HG03066 (cell line): Measurements from ENCODE around the gene MYO1E.
"Not testable (repeated sequence)": the region's sequence is repeated elsewhere in the genome, so short reads cannot be mapped to it uniquely, and the experiment has no call there.

Experiments used
- ATAC-seq: cut with Tn5 transposase; IDR thresholded peaks from one replicate; pipeline ENCODE4 v1.9.1; 2021; ENCODE audit warnings: low read depth; ENCODE audit not compliant: unreplicated experiment

The MYO1E gene

DNA sequence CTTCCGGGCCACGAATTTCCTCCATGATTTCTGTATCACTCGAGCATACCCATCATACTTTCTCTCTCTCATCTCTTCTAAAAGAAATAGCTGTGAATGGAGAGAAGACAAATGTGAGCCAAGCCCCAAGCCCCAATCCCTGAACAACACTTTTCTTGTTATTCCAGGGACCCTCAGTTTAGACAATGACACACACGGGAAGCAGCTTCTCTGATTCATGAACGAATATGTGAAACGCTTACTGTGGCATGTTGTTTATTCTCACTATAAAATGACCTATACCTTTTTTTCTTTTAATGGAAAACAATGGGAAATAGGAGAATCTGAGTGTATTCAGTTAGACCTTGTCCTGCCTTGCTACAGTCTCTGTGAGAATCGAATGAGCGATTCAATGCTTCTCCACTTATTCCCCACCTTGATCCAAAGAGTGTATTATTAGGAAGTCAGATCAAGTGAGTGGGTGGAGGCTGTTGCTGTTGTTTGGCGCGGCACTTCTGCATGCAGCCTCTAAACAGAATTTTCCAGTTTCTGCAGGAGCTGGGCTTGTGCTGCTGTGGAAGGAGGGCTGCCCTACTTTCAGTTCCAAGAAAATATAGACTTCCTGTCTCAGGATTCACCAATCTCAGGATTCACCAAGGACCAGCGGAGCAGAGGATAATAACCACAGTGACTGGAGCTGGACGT, 198.4 kb downstream of the MYO1E start:
- ATAC-seq = no peak

DNA sequence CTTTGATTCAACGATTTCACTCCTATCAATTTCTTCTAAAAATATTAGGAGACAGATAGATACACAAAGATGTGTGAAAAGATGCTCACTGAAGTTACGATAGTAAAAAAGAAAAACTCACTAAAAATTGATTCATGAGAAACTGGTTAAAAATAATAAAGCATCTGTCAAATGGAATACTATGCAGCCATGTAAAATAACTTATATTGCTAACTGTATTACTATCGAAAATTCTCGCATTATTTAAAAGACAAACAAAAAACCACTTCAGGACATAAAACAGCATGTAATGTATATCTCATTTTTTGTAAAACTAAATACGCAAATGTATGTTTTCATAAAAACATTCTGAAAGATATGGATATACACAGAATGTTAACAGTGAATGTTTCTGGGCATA, 199.5 kb downstream of the MYO1E start:
- ATAC-seq = no peak

DNA sequence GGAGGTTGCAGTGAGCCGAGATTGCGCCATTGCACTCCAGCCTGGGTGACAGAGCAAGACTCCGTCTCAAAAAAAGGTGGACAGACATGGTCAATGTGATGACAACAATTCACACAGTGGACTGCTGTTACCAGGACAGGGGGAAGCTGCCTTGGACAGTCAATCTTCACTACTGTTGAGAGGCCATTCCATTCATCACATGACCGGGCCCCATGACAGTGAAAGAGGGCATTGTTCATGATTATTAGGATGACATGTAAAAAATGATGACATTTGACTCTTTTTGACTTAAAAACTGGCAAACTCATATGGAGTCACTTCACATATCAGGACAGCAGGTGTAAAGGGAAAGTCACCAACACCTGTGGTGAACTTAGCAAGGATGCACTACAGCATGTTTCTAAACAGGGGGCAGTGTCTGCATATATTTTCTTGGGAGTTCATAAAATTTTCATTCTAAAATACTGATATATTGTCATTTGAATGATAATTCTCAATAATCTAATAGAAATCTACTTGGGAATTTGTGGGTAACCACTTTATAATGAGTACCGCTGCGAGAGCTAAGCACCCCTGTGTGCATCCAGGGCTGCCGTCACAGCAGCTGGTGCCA, 200.3 kb downstream of the MYO1E start:
- ATAC-seq = no peak

DNA sequence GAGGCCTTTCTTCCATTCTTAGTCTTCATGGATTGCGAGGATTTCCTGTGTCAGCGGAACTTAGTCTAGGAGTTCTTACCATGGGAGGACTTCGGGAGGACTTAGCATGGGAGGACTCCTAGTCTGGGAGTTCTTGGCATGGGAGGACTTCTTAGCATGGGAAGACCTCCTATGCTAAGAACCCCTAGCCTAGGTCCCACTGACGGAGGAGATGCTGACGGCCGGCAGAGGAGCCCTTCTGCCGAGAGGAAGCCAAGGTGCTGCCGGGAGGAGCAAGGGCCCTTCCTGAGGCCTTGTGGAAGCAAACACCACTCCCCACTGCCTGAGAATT, 201.6 kb downstream of the MYO1E start:
- no peak for ATAC-seq

DNA sequence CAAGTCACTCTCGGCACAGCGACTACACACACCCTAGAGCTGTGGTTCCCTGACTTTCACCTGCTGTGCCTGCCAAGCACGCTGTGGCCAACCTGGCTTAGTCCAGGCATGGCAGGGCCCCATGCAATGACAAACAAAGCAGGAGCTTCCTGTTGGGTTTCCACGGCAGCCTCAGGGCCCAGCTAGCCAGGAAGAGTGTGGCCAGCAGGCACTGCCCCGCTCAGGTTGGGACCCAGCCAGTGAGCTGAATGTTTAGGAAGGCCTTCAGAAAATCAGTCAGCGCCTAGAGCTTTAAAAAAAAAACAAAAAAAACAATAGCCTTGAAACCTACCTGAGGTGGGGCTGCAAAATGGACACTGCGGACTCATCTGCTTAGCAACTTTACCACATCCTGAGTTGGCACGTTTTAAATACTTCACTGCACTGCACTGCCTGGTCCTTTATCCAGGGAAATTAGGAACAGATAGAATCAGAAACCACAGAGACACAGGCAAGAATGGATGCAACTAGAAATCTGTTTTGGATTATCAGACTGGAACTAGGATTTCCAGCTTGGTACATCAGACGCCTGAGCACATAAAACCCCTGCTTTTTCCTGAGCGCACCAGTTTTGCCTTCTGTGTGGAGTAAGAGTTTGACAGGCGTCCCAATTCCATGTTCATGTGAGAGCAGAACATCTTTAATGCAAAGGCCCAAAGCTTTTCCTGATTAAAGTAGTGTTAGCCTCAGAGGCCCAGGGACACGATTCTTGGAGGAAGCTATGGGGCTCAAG, 202.2 kb downstream of the MYO1E start:
- no peak for ATAC-seq

DNA sequence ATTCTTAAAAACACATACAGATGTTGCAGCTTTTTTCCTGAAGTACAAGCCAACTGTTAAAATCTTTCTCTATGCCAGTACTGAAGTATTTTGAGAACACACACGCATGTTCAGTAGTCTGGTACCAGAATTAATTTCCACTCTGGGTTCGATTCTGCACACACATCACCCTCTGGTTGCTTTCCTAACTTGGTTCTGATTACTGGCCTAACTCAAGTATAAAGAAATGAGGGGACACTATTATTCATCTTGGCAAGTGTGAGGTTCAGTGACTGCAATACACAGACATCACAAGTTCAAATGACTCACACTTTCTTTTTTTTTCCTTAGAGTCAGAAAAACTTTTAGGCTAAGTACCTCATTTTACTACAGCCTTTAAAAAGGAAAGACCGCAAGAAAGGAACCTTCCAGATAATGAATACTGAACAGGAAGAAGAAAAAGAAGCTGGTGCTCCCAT, 203.4 kb downstream of the MYO1E start:
- no peak for ATAC-seq

DNA sequence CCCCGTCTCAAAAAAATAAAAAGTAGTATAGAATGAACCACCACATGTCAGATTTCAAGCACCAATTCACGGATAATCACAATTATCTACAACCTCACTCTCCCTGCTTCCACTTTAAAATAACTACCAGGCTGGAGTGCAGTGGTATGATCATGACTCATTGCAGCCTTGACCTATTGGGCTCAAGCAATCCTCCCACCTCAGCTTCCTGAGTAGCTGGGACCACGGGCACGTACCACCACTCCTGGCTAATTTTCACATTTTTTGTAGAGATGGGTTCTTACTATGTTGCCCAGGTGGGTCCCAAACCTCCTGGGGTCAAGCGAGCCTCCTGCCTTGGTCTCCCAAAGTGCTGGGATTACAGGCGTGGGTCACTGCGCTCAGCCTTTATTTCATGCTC, 204.1 kb downstream of the MYO1E start:
- ATAC-seq = no peak

DNA sequence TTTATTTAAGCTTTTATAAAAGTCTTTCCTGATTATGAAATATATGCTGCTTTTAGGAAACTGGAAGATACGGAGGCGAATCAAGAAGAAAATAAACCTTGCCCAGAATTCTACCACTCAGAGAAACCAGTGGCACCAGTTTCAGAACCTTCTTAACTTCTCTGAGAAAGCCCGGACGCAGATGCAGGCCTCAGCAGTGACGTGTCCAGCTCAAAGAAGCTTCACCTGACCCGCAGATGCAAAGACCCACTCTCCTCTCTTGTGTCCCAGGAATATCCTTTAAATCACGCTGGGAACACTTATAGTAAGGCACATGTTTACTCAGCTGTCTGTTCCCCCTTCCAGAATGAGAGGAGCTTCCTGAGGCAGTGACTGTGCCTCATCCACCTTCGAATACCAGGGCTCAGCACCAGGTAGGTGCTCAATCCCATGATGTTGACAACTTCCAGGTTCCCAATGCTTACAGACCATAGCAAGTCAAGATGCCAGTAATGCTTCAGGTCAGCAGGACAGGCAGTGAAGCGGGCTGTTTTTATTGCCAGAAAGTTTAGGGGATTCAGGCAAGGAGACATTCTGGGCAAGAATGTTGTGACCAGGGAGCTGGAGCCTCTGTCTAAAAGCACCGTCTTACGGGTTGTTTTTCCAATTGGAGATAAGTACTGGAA, 205.9 kb downstream of the MYO1E start:
- ATAC-seq = no peak

DNA sequence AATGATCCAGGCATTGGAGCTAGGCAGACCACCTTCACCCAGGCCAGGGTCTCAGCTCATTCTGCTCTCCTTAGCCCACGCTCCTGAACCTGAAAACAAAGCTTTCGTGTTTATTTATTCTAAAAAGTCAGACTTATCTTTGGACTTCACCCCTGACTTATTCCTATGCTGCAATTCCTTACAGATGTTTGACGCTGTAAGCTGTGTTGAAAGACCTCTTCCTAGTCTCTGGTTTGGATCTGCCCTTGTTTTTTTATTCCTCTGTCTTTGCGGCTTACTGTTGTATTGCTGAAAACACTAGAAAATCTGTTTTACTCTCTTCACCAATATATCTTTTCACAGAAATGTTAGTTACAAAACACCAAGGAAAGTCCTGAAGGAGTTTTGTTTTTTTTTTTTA, 206.5 kb downstream of the MYO1E start:
- no peak for ATAC-seq

DNA sequence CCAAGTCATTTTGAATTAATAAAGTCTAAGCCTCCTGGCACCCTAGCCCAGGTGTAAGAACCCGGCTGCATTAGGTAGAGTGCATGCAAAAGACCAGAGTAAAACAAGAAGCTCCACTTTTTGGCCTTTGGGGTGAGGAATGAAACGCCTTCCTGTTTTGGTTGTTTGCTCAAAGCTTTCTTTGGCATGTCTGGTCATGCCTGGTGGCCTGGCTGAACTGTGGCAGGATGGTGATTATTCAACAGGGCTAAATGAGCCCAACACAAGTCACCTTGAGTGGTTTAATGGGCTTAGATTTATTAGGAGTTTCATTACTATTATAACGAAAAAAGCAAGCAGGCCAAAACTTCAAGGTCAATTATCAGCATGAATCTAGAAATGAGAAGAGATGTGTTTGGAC, 206.9 kb downstream of the MYO1E start:
- ATAC-seq = no peak

DNA sequence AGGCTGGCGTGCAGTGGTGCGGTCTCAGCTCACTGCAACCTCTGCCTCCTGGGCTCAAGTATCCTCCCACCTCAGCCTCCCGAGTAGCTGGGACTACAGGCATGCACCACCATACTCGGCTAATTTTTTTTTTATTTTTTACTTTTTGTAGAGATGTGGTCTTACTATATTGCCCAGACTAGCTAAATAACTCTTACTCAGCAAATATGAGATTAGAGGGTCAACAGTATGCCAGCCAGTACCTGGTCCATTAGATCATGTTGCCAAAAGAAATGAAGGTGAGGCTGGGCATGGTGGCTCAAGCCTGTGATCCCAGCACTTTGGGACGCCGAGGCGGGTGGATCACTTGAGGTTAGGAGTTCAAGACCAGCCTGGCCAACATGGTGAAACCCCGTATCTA, 210.6 kb downstream of the MYO1E start:
- not testable (repeated sequence) for ATAC-seq

DNA sequence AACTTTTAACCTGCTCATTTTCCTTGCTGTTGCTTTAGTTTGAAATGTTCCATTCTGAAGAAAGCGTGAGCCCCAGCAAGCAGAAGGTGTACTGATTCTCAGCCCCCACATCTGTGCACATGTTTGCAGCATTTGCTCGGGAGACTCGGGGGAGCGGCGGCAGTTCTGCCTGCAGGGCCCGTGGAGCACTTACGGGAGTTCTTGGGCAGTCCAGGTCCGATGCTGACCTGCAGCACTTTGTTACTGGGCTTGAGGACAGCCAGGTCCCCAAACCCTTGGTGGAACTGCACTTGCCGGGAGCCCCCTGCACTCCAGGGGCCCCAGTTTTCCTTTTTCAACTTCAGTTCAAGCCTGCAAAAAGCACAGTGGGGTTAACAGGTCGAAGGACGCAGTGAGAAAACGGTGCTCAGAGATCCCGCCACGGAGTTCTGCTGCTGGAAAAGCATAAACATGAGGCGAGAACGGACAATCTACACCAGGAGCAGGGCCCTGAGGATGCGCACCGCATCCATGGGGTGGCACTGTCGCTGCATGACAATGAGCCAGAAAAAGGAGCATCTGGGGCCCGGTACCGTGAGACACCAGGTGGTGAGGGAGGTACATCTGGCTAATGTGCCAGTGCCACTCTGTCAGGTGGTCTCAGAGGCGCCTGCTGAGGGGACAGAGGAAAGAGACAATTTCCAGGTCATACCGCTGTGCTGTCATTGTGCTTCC, 211.6 kb downstream of the MYO1E start:
- no peak for ATAC-seq

DNA sequence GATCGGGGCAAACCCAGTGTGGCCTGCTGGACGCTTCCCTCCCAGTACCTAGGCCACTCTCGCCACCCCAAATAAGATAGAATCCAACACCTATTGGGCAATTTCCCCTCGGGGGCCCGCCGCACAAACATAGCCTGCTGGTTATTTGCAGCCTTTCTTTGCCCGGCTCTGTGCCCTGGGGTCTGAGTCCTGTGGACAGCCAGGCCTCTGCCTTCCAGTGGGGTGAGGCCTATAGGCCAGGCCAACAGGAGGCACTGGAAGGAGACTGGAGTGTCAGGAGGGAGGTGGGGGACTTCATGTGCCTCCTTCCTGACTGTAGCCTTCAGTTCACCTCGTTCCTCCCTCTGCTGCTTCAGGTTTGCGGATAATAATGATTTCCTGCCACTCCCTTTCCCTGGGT, 213.5 kb downstream of the MYO1E start:
- ATAC-seq = no peak

DNA sequence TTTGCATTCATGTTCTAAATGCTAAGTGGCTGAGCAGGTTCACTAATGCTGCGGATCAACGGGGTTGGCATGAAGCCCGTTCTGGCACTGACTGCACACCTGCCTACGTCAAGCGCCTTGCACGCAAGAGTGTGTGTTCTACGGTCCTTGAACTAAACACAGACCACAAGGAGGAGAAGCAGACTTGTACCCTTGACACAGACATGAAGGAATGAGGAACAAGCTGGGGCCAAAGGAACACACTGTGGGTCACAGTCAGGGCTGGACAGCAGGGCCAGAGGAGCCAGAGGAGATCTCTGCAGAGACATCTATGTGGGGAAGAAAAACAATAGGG, 214.0 kb downstream of the MYO1E start:
- no peak for ATAC-seq

DNA sequence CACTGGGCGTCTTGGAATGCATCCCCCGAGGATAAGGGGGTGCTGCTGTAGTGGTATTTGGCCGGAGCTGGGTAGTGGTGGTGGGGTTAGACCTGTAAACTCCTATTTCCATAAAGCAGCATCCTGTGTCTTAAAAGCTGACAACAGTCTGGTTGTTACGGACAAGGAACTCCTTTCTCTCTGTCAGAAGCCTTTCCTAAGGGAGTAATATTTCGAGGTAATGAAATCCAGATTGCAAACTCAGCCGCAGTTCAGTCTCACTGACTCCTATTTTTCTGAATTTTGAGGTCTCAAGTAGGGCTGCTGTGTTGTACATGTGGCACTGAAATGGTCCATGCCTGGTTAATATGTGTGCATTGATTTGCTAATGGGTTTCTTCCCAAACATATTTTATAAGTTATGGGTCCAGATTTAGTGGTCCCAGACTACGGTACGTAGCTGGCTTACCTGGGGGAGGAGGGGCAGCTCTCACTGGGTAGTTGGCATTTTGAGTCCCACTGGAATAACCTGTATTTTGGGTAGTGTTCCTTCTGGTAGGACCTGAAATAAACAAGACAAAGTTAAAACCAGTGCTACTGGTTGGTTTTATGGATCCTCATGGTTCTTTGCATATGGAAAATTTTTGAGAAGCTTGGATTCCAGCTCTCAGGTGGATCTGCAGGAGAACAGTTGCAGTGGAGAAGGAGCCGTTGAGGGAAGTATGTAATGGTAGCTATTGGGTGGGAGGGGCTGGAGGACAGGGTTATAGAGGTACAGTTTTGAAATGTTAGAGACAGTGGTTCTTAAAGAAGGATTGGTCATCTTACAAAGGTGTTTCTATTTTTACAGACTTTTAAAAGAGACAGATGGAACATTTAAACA, 214.6 kb downstream of the MYO1E start:
- no peak for ATAC-seq

DNA sequence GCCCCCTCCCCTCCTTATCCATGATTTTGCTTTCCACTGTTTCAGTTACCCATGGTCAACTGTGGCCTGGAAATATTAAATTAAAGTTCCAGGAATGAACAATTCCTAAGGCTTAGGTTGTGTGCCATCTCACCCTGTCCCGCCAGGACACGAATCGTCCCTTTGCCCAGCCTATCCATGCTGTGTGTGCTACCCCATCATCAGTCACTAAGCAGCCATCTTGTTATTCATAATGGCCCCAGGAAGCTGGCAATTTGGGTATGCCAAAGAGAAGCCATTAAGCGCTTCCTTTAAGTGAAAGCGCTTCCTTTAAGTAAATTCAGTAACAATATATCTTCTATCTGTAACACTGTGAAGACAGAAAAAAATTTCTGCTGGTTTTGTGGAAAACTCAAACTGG, 215.3 kb downstream of the MYO1E start:
- ATAC-seq = no peak

DNA sequence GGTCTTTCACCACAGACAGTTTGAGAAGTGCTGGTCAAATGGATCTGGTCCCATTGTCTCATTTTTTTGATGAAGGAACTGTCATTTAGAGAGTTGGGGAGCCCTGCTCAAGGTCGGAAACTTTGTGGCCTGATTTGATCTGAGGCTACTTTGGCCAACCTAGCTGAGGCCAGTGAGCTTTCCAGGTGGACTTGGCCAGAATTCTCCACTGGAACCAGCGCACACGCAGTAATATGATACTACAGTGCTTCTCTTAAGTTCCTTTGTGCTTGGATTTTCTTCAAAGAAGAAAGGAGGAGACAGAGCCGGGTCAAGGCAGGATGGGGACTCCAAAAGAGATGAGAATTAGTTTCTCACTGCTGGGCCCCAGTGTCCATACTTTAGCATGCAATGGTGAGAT, 217.2 kb downstream of the MYO1E start:
- no peak for ATAC-seq

DNA sequence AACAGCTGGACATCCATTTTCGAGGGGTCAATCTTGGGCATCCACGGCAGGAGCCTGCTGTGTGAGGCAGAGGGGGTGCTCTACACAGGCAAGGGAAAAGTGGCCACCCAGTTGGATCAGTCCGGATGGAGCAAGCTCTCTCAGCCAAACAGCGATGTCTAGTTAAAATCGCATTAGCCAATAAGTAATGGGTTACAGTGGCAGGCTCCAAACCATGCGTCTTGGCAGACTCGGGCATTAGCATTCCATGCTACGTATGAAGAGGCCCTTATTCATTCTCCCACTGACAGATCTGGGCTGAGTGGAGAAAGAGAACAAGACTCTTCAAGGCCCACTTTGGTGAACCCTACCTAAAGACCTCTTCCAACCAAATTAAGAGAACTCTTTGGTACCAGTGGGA, 218.4 kb downstream of the MYO1E start:
- ATAC-seq = no peak

DNA sequence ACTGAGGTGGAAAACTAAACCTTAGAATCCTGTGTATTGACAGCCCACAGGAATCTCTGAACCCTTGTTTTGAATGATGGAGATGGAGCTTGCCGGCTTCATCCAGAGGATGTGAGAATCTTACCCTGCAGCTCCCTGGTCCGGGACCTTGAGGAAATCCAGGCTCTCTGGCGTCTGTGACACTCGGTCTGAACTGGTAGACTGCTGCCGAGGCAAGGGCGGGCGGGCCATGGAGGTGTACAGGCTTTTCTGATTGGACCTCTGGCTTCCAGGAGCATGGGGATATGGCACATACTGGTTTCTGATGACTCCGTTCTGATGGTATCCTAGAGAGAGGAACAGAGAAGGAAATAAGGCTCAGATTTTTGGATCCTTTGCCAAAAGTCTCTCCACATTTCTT, 219.2 kb downstream of the MYO1E start:
- no peak for ATAC-seq
